ENCODE measurements around the gene CD180.

The CD180 gene

DNA sequence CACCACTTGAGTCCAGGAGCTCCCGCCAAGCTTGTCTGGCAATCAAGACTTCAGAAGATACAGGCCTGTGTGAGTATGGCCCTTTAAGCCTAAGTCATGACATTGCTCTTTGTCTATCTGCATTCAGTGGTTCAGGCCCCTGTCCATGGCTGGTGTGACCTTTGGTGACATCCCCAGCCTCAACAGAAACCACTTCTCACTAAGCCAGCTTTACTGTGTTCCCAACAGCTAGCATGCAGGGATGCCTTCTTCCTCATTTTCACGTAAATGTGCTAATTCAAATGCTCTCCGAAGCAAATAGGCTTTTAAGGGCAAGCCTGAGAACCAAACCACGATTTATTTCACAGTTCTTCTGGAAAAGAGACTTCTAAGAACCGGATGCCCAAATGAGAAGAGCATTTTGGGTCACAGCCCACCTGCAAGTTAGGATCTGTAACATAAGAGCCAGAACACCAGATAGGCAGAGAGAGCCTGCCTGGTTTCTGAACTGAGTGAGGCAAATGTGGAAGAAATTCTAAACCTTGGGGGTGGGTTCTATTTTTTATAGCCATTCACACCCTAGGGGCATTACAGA is 14.9 kb downstream of the CD180 start:
- TF ChIP-seq, protein P1, sequence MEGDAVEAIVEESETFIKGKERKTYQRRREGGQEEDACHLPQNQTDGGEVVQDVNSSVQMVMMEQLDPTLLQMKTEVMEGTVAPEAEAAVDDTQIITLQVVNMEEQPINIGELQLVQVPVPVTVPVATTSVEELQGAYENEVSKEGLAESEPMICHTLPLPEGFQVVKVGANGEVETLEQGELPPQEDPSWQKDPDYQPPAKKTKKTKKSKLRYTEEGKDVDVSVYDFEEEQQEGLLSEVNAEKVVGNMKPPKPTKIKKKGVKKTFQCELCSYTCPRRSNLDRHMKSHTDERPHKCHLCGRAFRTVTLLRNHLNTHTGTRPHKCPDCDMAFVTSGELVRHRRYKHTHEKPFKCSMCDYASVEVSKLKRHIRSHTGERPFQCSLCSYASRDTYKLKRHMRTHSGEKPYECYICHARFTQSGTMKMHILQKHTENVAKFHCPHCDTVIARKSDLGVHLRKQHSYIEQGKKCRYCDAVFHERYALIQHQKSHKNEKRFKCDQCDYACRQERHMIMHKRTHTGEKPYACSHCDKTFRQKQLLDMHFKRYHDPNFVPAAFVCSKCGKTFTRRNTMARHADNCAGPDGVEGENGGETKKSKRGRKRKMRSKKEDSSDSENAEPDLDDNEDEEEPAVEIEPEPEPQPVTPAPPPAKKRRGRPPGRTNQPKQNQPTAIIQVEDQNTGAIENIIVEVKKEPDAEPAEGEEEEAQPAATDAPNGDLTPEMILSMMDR (IDR thresholded peaks at IDR 0.05; ENCODE audit: poor library complexity, severe bottlenecking) = no peak
- Histone ChIP-seq H3K27ac (ENCODE audit: poor library complexity, severe bottlenecking) (no peak overlapping the region), H3K27me3 (ENCODE audit: insufficient read depth, poor library complexity, severe bottlenecking) (no peaks in the 10 kb centered on the region), H3K4me1 (ENCODE audit: insufficient read depth, poor library complexity, severe bottlenecking) (no peaks in the 10 kb centered on the region), H3K9me3 (ENCODE audit: severe bottlenecking) (no peaks in the 10 kb centered on the region), H3K4me3 (ENCODE audit: severe bottlenecking) (no peak overlapping the region), H3K36me3 (ENCODE audit: low read depth) (no peaks in the 10 kb centered on the region)
- ATAC-seq (ENCODE audit: low read depth) (no peak), DNase-seq (ENCODE audit: low spot score) (no peak)

DNA sequence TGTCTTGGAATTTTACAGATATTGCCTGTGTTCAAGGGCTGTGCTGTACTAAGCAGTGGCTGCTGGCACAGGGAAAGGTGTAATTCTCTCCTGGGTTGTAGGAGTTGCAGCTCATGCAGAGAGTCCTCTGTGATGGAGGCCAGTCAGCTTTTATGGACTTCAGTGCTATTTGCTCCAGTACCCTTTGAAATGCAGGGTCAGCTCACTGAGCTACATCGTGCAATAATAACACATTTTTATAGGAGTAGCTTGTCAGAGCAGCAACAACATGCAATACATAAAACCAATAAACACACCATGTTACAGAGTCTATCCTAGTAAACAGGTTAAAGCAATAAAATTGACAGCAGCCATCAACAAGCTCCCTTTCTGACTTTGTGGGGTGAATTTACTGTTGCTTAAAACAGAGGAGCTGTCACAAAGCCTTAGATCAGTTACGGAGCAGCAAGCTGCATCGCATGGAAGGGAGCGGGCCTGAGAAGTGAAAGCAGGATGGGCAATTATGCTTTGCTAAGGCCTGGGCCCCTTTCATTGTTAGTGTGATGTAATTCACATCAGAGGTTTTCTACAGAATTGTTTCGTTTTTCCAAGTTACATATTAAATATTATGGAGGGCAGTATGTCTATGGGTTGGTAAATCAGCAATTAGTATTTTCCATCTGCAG is 16.8 kb downstream of the CD180 start:
- no peak overlapping the region for H3K4me3 ChIP-seq (ENCODE audit: severe bottlenecking)
- ATAC-seq (ENCODE audit: low read depth) (no peak), DNase-seq (ENCODE audit: low spot score) (no peak)
- no peaks in the 10 kb centered on the region for H3K36me3 ChIP-seq (ENCODE audit: low read depth)
- H3K4me1 ChIP-seq (ENCODE audit: insufficient read depth, poor library complexity, severe bottlenecking) = no peaks in the 10 kb centered on the region
- no peaks in the 10 kb centered on the region for H3K27me3 ChIP-seq (ENCODE audit: insufficient read depth, poor library complexity, severe bottlenecking)
- H3K27ac ChIP-seq (ENCODE audit: poor library complexity, severe bottlenecking) = no peak overlapping the region
- H3K9me3 ChIP-seq (ENCODE audit: severe bottlenecking) = no peaks in the 10 kb centered on the region
- TF ChIP-seq, protein P1 (IDR thresholded peaks at IDR 0.05; ENCODE audit: poor library complexity, severe bottlenecking) = no peak

DNA sequence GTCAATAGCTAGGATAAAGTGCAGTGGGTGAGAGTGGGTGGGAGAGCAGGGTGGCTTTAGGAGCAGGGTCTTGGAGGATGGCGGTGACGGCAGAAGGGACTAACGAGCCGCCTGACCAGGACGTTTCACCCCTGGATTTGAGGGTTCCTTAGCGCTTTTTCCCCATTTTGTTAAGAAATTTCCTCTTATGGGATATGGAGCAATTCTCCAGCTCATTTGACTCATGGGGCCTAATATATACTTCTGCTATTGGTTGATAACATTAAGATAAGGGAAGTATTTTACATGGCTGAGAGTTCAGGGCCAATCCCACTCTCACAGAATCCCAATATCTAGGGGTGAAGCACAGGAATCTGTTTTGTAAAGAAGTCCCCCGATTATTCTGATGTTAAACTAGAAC is 17.6 kb downstream of the CD180 start:
- H3K4me1 ChIP-seq (ENCODE audit: insufficient read depth, poor library complexity, severe bottlenecking) = no peaks in the 10 kb centered on the region
- no peak for DNase-seq (ENCODE audit: low spot score)
- TF ChIP-seq, protein P1 (IDR thresholded peaks at IDR 0.05; ENCODE audit: poor library complexity, severe bottlenecking) = no peak
- H3K36me3 ChIP-seq (ENCODE audit: low read depth) = no peaks in the 10 kb centered on the region
- H3K9me3 ChIP-seq (ENCODE audit: severe bottlenecking) = no peaks in the 10 kb centered on the region
- H3K27ac ChIP-seq (ENCODE audit: poor library complexity, severe bottlenecking) = no peak overlapping the region
- no peak for ATAC-seq (ENCODE audit: low read depth)
- H3K4me3 ChIP-seq (ENCODE audit: severe bottlenecking) = no peak overlapping the region
- H3K27me3 ChIP-seq (ENCODE audit: insufficient read depth, poor library complexity, severe bottlenecking) = no peaks in the 10 kb centered on the region

DNA sequence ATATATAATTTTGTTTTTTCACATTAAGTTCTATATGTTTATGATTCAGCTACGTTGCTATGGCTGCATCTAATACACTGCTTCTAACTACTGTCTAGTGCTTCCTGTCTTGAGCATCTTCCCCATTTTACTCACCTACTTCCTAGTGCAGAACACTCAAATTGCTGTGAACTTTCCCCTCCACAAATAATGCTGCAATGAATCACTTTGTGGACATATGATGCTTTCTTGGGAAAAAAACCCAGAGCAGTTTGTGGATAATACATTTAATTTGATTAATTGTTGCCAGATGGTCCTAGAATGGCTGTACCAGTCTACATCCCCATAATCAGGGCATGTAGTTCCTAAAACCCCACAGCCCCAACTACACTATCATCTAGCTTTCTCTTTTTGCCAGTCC is 18.5 kb downstream of the CD180 start:
- ATAC-seq (ENCODE audit: low read depth) (no peak), DNase-seq (ENCODE audit: low spot score) (no peak)
- Histone ChIP-seq H3K9me3 (ENCODE audit: severe bottlenecking) (no peaks in the 10 kb centered on the region), H3K27me3 (ENCODE audit: insufficient read depth, poor library complexity, severe bottlenecking) (no peaks in the 10 kb centered on the region), H3K27ac (ENCODE audit: poor library complexity, severe bottlenecking) (no peak overlapping the region), H3K4me1 (ENCODE audit: insufficient read depth, poor library complexity, severe bottlenecking) (no peaks in the 10 kb centered on the region), H3K36me3 (ENCODE audit: low read depth) (no peaks in the 10 kb centered on the region), H3K4me3 (ENCODE audit: severe bottlenecking) (no peak overlapping the region)
- TF ChIP-seq, protein P1 (IDR thresholded peaks at IDR 0.05; ENCODE audit: poor library complexity, severe bottlenecking) = no peak

DNA sequence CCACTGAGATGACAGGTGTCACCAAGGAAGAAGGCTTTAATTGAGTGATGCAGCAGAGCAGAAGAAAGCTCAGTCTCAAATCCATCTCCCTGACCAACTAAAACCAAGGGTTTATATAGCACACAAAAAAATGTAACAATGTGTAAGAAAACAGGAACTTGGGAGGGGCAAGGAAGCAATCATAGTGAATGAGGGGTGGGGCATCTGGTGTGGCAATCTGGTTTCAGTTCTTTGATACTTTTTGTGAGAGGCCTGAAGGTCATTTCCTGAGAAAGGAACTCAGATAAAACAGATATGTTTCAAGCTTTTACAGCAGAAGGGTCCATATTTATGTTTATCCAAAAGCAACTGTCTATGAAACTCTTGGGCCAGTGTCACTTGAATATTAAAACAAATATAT is 19.7 kb downstream of the CD180 start:
- DNase-seq (ENCODE audit: low spot score) (no peak), ATAC-seq (ENCODE audit: low read depth) (no peak)
- TF ChIP-seq, protein P1 (IDR thresholded peaks at IDR 0.05; ENCODE audit: poor library complexity, severe bottlenecking) = no peak
- no peaks in the 10 kb centered on the region for H3K9me3 ChIP-seq (ENCODE audit: severe bottlenecking)
- no peak overlapping the region for H3K27ac ChIP-seq (ENCODE audit: poor library complexity, severe bottlenecking)
- no peak overlapping the region for H3K4me3 ChIP-seq (ENCODE audit: severe bottlenecking)
- no peaks in the 10 kb centered on the region for H3K36me3 ChIP-seq (ENCODE audit: low read depth)
- no peaks in the 10 kb centered on the region for H3K4me1 ChIP-seq (ENCODE audit: insufficient read depth, poor library complexity, severe bottlenecking)
- H3K27me3 ChIP-seq (ENCODE audit: insufficient read depth, poor library complexity, severe bottlenecking) = no peaks in the 10 kb centered on the region
